CD4-positive, alpha-beta memory T cell (primary cell): ENCODE data around the gene PDCD4. TPM values are rescaled to one million over a fixed set of nuclear protein-coding genes. Genes with fewer than 3 reads are reported as not detected.

Experiments
- CTCF ChIA-PET: fragments of 350-600 bp; sonication (Branson Sonifier 250); formaldehyde crosslinking; loops from one replicate; lab custom pipeline; 2021; ENCODE audit warnings: inconsistent platforms; ENCODE audit not compliant: partially characterized antibody; lab: Charles Lee
- POLR2A ChIA-PET: fragments of 350-600 bp; sonication (Branson Sonifier 250); formaldehyde crosslinking; loops from one replicate; lab custom pipeline; 2021; ENCODE audit not compliant: partially characterized antibody; lab: Charles Lee
- DNase-seq, 5 donors: peaks; one replicate each; pipeline versions ENCODE4 v3.0.0 to v3.0.0-alpha.2; 2020 to 2022; ENCODE audit warnings: mixed read lengths in 1 of 5
- H3K27ac ChIP-seq: one replicate; pipeline ENCODE4 v1.7.0; 2013; ENCODE audit warnings: low read depth, low read length
- H3K27me3 ChIP-seq: 2 replicates; pipeline ENCODE4 v1.7.0; 2013; ENCODE audit warnings: mild to moderate bottlenecking, low read length, moderate library complexity; ENCODE audit not compliant: insufficient read depth
- H3K36me3 ChIP-seq: 2 replicates; pipeline ENCODE4 v1.7.0; 2013; ENCODE audit warnings: mild to moderate bottlenecking, low read length, moderate library complexity; ENCODE audit not compliant: insufficient read depth
- H3K4me1 ChIP-seq: 2 replicates; pipeline ENCODE4 v1.7.0; 2013; ENCODE audit warnings: mild to moderate bottlenecking, low read length, moderate library complexity; ENCODE audit not compliant: insufficient read depth
- H3K4me3 ChIP-seq, 2 donors: one replicate each; pipeline ENCODE4 v1.7.0; 2013; ENCODE audit warnings: low read length in 2 of 2, mild to moderate bottlenecking in 1 of 2
- H3K9me3 ChIP-seq, 2 donors: one replicate each; pipeline ENCODE4 v1.7.0; 2013; ENCODE audit warnings: low read length in 2 of 2, control low read depth in 1 of 2; ENCODE audit not compliant: control insufficient read depth in 1 of 2
- H3K27ac Mint-ChIP-seq, 7 donors: one replicate each; pipeline ENCODE4 v1.8.0; 2020 to 2021; ENCODE audit warnings: mixed read lengths in 7 of 7, mild to moderate bottlenecking in 6 of 7, inconsistent platforms in 3 of 7, moderate library complexity in 3 of 7
- H3K27me3 Mint-ChIP-seq, 2 donors: one replicate each; pipeline ENCODE4 v1.8.0; 2020 to 2021; ENCODE audit warnings: mixed read lengths in 2 of 2
- H3K36me3 Mint-ChIP-seq, 2 donors: one replicate each; pipeline ENCODE4 v1.8.0; 2020 to 2021; ENCODE audit warnings: mixed read lengths in 2 of 2, inconsistent platforms in 1 of 2, mild to moderate bottlenecking in 1 of 2
- H3K4me1 Mint-ChIP-seq, 4 donors: one replicate each; pipeline ENCODE4 v1.8.0; 2020 to 2021; ENCODE audit warnings: mixed read lengths in 4 of 4, mild to moderate bottlenecking in 1 of 4
- H3K4me3 Mint-ChIP-seq, 8 donors: one replicate each; pipeline ENCODE4 v1.8.0; 2020 to 2021; ENCODE audit warnings: mixed read lengths in 8 of 8, mild to moderate bottlenecking in 7 of 8, moderate library complexity in 6 of 8, inconsistent platforms in 3 of 8
- H3K9me3 Mint-ChIP-seq, 8 donors: one replicate each; pipeline ENCODE4 v1.8.0; 2020 to 2021; ENCODE audit warnings: mixed read lengths in 8 of 8, mild to moderate bottlenecking in 5 of 8, inconsistent platforms in 3 of 8, moderate library complexity in 1 of 8
- intact Hi-C: fragments of 100-400 bp; cut with micrococcal nuclease; formaldehyde crosslinking; loops from one replicate; pipeline ENCODE4 v1.15.1; 2023
- polyA plus RNA-seq, 2 donors: library from polyadenylated mRNA; unstranded; fragments of 300-500 nt; fragmentation: Illumina TruSeq; gene quantifications; one replicate each; pipeline ENCODE4 v1.2.3, GENCODE V29; 2021
- total RNA-seq, 2 experiments: library from RNA; stranded (reverse); gene quantifications; one replicate each; pipeline ENCODE4 v1.2.3, GENCODE V29; 2021

Gene PDCD4
- total and polyA plus RNA-seq, 4 experiments from 2014 or later = 329 to 494 (median 367) TPM

DNA sequence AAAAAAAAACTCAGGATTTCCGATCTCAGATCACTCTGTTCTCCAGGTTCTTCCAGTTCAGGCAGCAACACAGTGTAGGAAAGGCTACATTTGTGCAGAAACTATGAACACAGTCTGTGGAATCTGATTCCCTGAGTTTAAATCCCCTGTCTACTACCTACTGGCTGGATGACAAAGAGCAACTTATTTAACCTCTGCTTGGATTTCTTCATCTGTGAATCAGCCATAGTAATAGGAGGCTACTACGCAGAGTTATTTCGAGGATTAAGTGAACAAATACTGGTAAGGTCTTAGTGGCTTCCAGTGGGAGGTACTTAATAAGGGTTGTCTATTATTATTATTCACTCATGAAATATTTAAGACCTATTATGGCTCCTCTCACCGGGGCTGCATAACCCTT, 44.3 kb upstream of the PDCD4 start:
- Histone ChIP-seq H3K36me3 (no peaks in the 10 kb centered on the region), H3K4me3 (no peak overlapping the region), H3K27me3 (no peaks in the 10 kb centered on the region), H3K9me3 (no peaks in the 10 kb centered on the region), H3K27ac (no peak overlapping the region), H3K4me1 (no peaks in the 10 kb centered on the region)
- Mint-ChIP-seq H3K27ac (no peak overlapping the region), H3K27me3 (no peaks in the 10 kb centered on the region), H3K36me3 (no peaks in the 10 kb centered on the region), H3K4me1 (peaks cover 0 to 2% (median under 1%) of the 10 kb centered on the region in 4 donors), H3K9me3 (no peaks in the 10 kb centered on the region), H3K4me3 (no peak overlapping the region)
- CTCF ChIA-PET = no interaction called here
- no peak for DNase-seq
- intact Hi-C loops = no loop called here
- POLR2A ChIA-PET = interaction anchor here (1.4 kb wide), 1 partner anchor 45 kb away, joined by 4 read pairs; no protein-coding TSS in a partner anchor

DNA sequence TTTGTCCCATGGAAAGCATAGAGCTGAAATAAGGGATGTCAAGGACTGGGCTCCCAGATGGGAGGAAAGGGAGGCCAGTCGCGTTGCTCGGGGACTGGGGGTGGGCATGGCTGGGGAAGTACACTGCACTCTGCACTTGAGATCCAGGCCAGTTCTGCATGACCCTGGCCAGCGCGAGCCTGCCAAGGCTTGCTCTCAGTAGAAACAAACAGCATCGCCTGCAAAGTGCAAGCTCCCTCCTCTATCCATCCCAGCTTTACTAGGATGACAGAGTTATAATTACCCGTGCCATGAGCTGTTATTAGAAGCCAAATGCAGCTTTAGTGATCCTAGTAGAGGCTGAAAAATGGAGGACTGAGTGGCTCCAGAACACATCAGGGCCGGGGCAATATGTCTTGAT, 43.9 kb upstream of the PDCD4 start:
- POLR2A ChIA-PET = interaction anchor here (0.8 to 2.0 kb wide), 4 partner anchors 16 to 45 kb away, joined by 3 to 7 read pairs (median 4); no protein-coding TSS in a partner anchor
- H3K27ac Mint-ChIP-seq = peak overlapping the region in 1 of 7 donors; percentile 12

DNA sequence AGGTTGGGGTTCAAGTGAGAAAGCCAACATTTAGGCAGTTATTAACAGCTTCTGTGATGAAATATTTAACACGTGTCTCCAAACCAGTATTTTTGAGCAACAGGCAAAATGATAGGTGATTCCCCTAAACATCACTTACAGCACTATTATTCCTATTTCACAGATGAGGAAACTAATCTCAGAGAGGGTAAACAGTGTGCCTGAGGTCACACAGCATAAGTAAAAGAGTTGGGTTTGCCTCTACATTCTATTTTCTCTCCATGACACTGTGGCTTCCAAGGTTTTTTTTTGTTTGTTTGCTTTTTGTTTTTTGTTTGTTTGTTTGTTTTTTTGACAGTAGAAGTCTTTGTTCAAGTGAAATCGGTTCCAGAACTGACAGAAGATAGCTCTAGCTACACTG, 43.2 kb upstream of the PDCD4 start:
- H3K27ac ChIP-seq = no peak overlapping the region
- peaks cover 0 to 2% (median 0%) of the 10 kb centered on the region in 4 donors for H3K4me1 Mint-ChIP-seq
- no peaks in the 10 kb centered on the region for H3K27me3 Mint-ChIP-seq
- no peak for DNase-seq
- intact Hi-C loops = no loop called here
- CTCF ChIA-PET = interaction anchor here (1.1 kb wide), 1 partner anchor 31 kb away, joined by 4 read pairs; no protein-coding TSS in a partner anchor
- no peaks in the 10 kb centered on the region for H3K36me3 ChIP-seq
- H3K27me3 ChIP-seq = no peaks in the 10 kb centered on the region
- H3K9me3 ChIP-seq = no peaks in the 10 kb centered on the region
- H3K4me1 ChIP-seq = no peaks in the 10 kb centered on the region
- POLR2A ChIA-PET = interaction anchor here (0.8 to 2.0 kb wide), 4 partner anchors 16 to 44 kb away, joined by 3 to 7 read pairs (median 4); no protein-coding TSS in a partner anchor
- no peaks in the 10 kb centered on the region for H3K9me3 Mint-ChIP-seq
- no peak overlapping the region for H3K4me3 ChIP-seq
- H3K27ac Mint-ChIP-seq = no peak overlapping the region
- no peak overlapping the region for H3K4me3 Mint-ChIP-seq
- no peaks in the 10 kb centered on the region for H3K36me3 Mint-ChIP-seq

More for the DNA sequence above, 43.9 kb upstream of the PDCD4 start:
- Mint-ChIP-seq H3K27me3 (no peaks in the 10 kb centered on the region), H3K36me3 (no peaks in the 10 kb centered on the region), H3K9me3 (no peaks in the 10 kb centered on the region), H3K4me1 (peaks cover 0 to 2% (median 0%) of the 10 kb centered on the region in 4 donors), H3K4me3 (no peak overlapping the region)
- Histone ChIP-seq H3K4me1 (no peaks in the 10 kb centered on the region), H3K27ac (no peak overlapping the region), H3K4me3 (no peak overlapping the region), H3K9me3 (no peaks in the 10 kb centered on the region), H3K36me3 (no peaks in the 10 kb centered on the region), H3K27me3 (no peaks in the 10 kb centered on the region)
- CTCF ChIA-PET = no interaction called here
- no peak for DNase-seq
- intact Hi-C loops = no loop called here

DNA sequence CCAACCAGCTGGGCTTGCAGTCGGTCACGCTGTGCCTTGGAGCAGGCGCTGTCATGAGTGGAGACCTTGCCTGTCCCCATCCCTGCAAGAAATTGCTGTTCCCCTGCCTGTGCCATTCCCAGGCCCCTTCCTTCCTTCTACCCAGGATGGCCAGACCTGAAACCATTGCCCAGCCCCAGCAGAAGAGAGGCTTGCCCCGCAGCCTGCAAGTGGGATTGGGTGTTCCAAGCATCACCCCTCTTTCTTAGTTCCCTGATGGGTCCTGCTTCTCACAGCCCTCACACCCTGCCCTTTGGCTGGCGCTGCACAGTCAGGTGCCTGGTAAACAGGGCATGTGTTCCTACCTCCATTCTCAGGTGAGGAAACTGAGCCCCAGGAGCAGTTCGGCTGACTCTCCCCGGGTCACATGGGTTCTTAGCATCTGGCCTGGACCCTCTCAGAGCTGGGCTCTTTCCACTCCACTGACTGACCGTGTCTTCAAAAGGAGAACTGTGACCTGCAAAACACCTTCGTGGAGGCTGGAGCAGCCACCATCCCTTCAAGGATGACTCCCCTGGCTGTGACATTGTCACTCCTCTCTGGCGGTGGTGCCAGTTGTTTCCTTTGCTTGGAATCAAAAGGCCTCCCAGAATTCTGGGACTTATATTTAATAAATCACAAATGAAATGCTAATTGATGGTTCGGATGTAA, 41.9 kb upstream of the PDCD4 start:
- DNase-seq = no peak
- H3K9me3 Mint-ChIP-seq = no peaks in the 10 kb centered on the region
- intact Hi-C loops = no loop called here
- no peaks in the 10 kb centered on the region for H3K27me3 ChIP-seq
- CTCF ChIA-PET = no interaction called here
- no peaks in the 10 kb centered on the region for H3K27me3 Mint-ChIP-seq
- H3K36me3 ChIP-seq = no peaks in the 10 kb centered on the region
- POLR2A ChIA-PET = interaction anchor here (2.0 kb wide), 1 partner anchor 35 kb away, joined by 7 read pairs; no protein-coding TSS in a partner anchor
- peaks cover 8% of the 10 kb centered on the region for H3K4me1 ChIP-seq
- H3K4me3 ChIP-seq = no peak overlapping the region
- H3K27ac ChIP-seq = no peak overlapping the region
- H3K9me3 ChIP-seq = no peaks in the 10 kb centered on the region
- H3K4me3 Mint-ChIP-seq = no peak overlapping the region
- peak overlapping the region in 1 of 7 donors; percentile 37 for H3K27ac Mint-ChIP-seq
- H3K36me3 Mint-ChIP-seq = no peaks in the 10 kb centered on the region
- H3K4me1 Mint-ChIP-seq = peaks cover 3 to 8% (median 6%) of the 10 kb centered on the region in 4 donors

DNA sequence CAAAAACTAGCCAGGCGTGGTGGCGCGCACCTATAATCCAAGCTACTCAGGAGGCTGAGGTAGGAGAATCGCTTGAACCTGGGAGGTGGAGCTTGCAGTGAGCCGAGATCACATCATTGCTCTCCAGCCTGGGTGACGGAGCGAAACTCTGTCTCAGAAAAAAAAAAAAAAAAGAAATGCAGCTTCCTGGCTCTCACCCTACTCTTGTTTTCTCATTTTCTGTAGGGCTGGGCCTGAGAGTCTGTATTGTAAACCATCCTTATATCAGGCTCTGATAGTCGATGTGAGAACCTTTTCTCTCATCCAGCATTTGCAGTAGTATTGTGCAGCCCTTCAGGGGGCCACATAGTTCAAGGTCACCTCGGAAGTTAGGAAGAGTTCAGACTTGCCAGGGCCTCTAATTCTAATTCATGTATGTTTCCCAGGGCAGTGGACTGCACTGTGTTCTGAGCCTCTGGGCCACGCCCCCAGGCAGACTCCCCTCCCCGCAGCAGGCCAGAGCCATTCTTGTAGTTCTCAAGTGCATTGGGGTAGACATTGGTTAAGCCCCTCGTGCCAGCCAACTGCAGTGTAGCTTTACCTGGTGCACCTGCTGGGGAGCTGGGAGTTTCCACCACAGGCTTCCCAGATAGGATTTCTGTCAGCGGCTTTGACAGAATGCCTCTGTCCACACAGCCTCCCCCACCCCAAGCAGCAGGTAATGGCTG, 38.3 kb upstream of the PDCD4 start:
- Histone ChIP-seq H3K36me3 (no peaks in the 10 kb centered on the region), H3K4me3 (no peak overlapping the region), H3K27me3 (no peaks in the 10 kb centered on the region), H3K4me1 (peaks cover 26% of the 10 kb centered on the region), H3K27ac (no peak overlapping the region), H3K9me3 (no peaks in the 10 kb centered on the region)
- Mint-ChIP-seq H3K9me3 (no peaks in the 10 kb centered on the region), H3K36me3 (no peaks in the 10 kb centered on the region), H3K27me3 (no peaks in the 10 kb centered on the region), H3K4me1 (peaks cover 5 to 29% (median 15%) of the 10 kb centered on the region in 4 donors), H3K27ac (peak overlapping the region in 4 of 7 donors; percentile 5 to 64 (median 46)), H3K4me3 (peak overlapping the region in 1 of 8 donors; percentile 49)
- POLR2A ChIA-PET = interaction anchor here (0.7 to 2.0 kb wide), 2 partner anchors 36 to 39 kb away, joined by 4 read pairs; no protein-coding TSS in a partner anchor
- DNase-seq = no peak
- intact Hi-C loops = no loop called here
- CTCF ChIA-PET = interaction anchor here (2.8 kb wide), 1 partner anchor 29 kb away, joined by 10 read pairs; no protein-coding TSS in a partner anchor

DNA sequence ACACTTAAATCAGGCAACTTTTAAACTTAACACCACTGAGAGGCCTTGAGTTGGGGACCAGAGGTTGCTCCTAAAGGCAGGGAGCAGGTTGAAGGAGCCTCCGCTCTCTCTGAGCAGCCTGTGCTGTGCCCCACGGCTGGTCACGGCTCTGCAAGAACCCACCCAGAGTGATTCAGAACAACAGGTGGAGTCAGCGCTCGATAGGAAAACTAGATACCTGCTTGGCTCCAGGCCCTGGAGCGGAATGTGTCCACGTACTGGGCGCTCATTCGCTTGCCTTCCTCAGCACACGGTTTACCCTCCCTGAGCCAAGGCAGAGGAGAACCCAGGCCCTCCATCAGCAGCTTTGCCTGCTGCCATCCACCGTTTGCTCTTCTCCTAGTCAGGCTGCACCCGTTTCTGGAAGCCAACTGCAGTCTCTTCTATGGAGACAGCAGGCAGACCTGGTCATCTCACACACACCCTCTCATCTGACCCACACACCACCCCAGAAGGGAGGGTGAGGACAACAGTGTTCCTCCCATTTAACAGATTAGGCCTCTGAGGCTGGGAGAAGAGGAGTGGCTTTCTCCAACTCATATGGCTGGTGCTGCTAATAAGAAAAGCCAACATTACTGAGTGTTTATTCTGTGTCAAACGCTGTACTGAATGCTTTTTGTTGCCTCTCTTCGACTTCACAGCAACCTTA, 37.6 kb upstream of the PDCD4 start:
- no peaks in the 10 kb centered on the region for H3K36me3 ChIP-seq
- CTCF ChIA-PET = interaction anchor here (1.4 to 2.8 kb wide), 3 partner anchors 24 to 38 kb away, joined by 5 to 13 read pairs (median 10); partner anchors contain the start of gene PDCD4
- H3K27ac ChIP-seq = no peak overlapping the region
- peak overlapping the region in 6 of 7 donors; percentile 13 to 82 (median 52) for H3K27ac Mint-ChIP-seq
- intact Hi-C loops = loop anchor here (2.0 kb wide), 1 partner anchor 39 kb away; no protein-coding TSS in a partner anchor
- H3K27me3 ChIP-seq = no peaks in the 10 kb centered on the region
- H3K9me3 Mint-ChIP-seq = no peaks in the 10 kb centered on the region
- no peak overlapping the region for H3K4me3 Mint-ChIP-seq
- peaks cover 26% of the 10 kb centered on the region for H3K4me1 ChIP-seq
- no peak overlapping the region for H3K4me3 ChIP-seq
- H3K27me3 Mint-ChIP-seq = no peaks in the 10 kb centered on the region
- H3K4me1 Mint-ChIP-seq = peaks cover 5 to 29% (median 15%) of the 10 kb centered on the region in 4 donors
- POLR2A ChIA-PET = interaction anchor here (1.4 to 2.0 kb wide), 3 partner anchors 18 to 39 kb away, joined by 3 to 5 read pairs (median 4); no protein-coding TSS in a partner anchor
- DNase-seq = no peak
- H3K36me3 Mint-ChIP-seq = no peaks in the 10 kb centered on the region
- no peaks in the 10 kb centered on the region for H3K9me3 ChIP-seq
